Articular chondrocyte of knee joint (primary cell): ENCODE results near the gene TNFRSF13B. TPM values are rescaled to one million over a fixed set of nuclear protein-coding genes. Genes with fewer than 3 reads are reported as not detected.

Experiments
- small RNA-seq: library from RNA; depleted of rRNA; stranded (forward); fragments of <200 nt; gene quantifications from one replicate; pipeline ENCODE3, GENCODE V24; 2012
- total RNA-seq: library from RNA; depleted of rRNA; stranded (reverse); fragments of >200 nt; gene quantifications from 2 replicates; pipeline ENCODE4 v1.2.3, GENCODE V29; 2012

The TNFRSF13B gene
- total RNA-seq = not detected in 2 replicates

DNA sequence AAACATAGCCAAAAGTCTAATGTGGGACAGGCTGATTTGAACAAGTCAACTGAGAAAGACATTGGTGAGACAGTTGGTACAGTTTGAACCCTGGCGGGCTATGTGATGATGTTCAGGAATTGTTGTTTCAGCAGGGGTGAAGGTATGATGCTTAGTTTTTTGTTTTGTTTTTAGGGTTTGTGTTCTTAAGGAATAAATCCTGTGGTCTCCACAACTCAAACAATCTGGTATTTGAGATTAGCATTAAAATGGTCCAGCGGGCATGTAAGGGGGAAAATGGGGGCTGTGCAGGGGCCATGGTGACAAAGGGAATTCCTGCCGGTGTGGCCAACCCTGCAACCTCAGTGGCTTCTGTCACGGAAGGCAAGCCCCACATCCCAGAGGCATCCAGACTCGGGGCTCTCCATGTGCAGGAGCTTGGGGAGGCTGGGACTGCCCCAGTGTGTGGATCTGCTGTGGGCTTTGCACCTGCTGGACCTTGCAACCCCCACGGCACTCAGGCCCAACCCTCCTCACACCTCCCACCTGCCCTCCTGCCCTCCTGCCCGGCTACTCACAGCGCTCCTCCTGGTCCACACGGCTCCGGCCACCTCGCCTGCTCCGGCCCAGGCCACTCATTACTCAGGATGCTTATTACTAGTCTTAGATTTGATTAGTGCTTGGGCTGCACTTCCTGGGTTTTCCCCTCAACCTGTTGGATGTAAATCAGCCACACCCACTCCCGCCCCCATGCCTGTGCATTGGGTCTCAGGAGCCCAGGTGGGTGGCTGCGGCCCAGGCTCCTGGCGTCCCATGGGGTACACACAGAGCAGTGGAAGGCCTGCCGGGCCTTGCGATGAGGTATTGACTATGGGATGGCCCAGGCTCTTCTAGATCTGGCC, at the start of gene TNFRSF13B:
TNFRSF13B (minus strand) TSS at position 661 of the 881 bp plus-strand sequence; CDS start at position 618, 43 bp downstream.

Small RNA genes lying within 50 kb of the gene (small RNA-seq; reads per million reads assigned to genes)
- not detected for gene AL353996.1

Other genes starting within 250 kb of the TNFRSF13B start
- 131 and 145 TPM in 2 replicates for gene MPRIP, start 70.3 kb upstream of the TNFRSF13B start, total RNA-seq
- 2.1 and 2.4 TPM in 2 replicates for gene PLD6, start 234.2 kb upstream of the TNFRSF13B start, total RNA-seq